Vagina (tissue), 2 donors: Measurements from ENCODE around the gene LRRC61. TPM values are rescaled to one million over a fixed set of nuclear protein-coding genes. Genes with fewer than 3 reads are reported as not detected.

Experiments
- DNase-seq, 2 donors: peaks; one replicate each; pipeline ENCODE4 v3.0.0-alpha.2; 2017; ENCODE audit errors: extremely low spot score in 2 of 2
- H3K27ac ChIP-seq: fragments of 200-600 bp; sonication (generic); one replicate; pipeline ENCODE4 v1.5.1; 2019
- H3K27me3 ChIP-seq: fragments of 200-600 bp; sonication (generic); one replicate; pipeline ENCODE4 v1.5.1; 2019
- H3K36me3 ChIP-seq, 2 donors: fragments of 200-600 bp; sonication (generic); one replicate each; pipeline ENCODE4 v1.5.1; 2017 to 2019
- H3K4me1 ChIP-seq: fragments of 200-600 bp; sonication (generic); one replicate; pipeline ENCODE4 v1.5.1; 2019
- H3K4me3 ChIP-seq, 2 donors: fragments of 200-600 bp; sonication (generic); 1 replicate in 1 of 2; 2 replicates in 1 of 2; pipeline ENCODE4 v1.5.1; 2016 to 2019
- H3K9me3 ChIP-seq: fragments of 200-600 bp; sonication (generic); one replicate; pipeline ENCODE4 v1.5.1; 2019
- CTCF ChIP-seq, 3 experiments: fragments of 450-650 bp in 2 of 3; fragments of 200-600 bp in 1 of 3; sonication (generic) in 1 of 3; IDR thresholded peaks; one replicate each; pipeline ENCODE4 v1.5.1; 2017 to 2019; ENCODE audit warnings: antibody characterized with exemption in 3 of 3, mild to moderate bottlenecking in 2 of 3, moderate library complexity in 2 of 3
- POLR2A ChIP-seq, 2 donors: fragments of 450-650 bp; IDR thresholded peaks; one replicate each; pipeline ENCODE4 v1.6.1; 2017; ENCODE audit warnings: antibody characterized with exemption in 2 of 2, mild to moderate bottlenecking in 2 of 2, moderate library complexity in 2 of 2
- POLR2AphosphoS5 ChIP-seq, 2 donors: sonication (generic); formaldehyde crosslinking; IDR thresholded peaks; one replicate each; pipeline ENCODE4 v1.9.0; 2017; ENCODE audit warnings: antibody characterized with exemption in 2 of 2, mild to moderate bottlenecking in 2 of 2, low read depth in 1 of 2; ENCODE audit not compliant: insufficient read depth in 1 of 2
- intact Hi-C: fragments of 100-400 bp; cut with DNase I; formaldehyde crosslinking; loops from one replicate; pipeline ENCODE4 v1.15.1; 2023
- total RNA-seq: library from RNA; depleted of rRNA; stranded (reverse); fragments of >200 nt; gene quantifications from one replicate; pipeline ENCODE4 v1.2.3, GENCODE V29; 2016

LRRC61 gene
- total RNA-seq, 1 donor from 2014 or later, result 14.0 TPM

GRCh38 chr7:150380463-150380862 lies 57.3 kb downstream of the LRRC61 start:
- H3K27me3 ChIP-seq, result no peaks in the 10 kb centered on the region
- H3K9me3 ChIP-seq, result no peaks in the 10 kb centered on the region
- H3K4me1 ChIP-seq, result peaks cover 37% of the 10 kb centered on the region
- no peak for DNase-seq
- TF ChIP-seq POLR2AphosphoS5 (IDR thresholded peaks at IDR 0.05; ENCODE audit: insufficient read depth in 1 of 2, low read depth in 1 of 2) (no peak), POLR2A (IDR thresholded peaks at IDR 0.05) (no peak), CTCF (IDR thresholded peaks at IDR 0.05) (no peak)
- intact Hi-C loops, result no loop called here
- no peaks in the 10 kb centered on the region for H3K36me3 ChIP-seq
- H3K27ac ChIP-seq, result no peak overlapping the region
- H3K4me3 ChIP-seq, result peak overlapping the region in 1 of 2 donors; percentile 77

- Histone ChIP-seq H3K27me3 (no peaks in the 10 kb centered on the region), H3K9me3 (no peaks in the 10 kb centered on the region), H3K36me3 (no peaks in the 10 kb centered on the region), H3K4me1 (peaks cover 37% of the 10 kb centered on the region), H3K27ac (no peak overlapping the region), H3K4me3 (no peak overlapping the region)
- intact Hi-C loops, result no loop called here
- TF ChIP-seq POLR2A (IDR thresholded peaks at IDR 0.05), result no peak
- TF ChIP-seq POLR2AphosphoS5 (IDR thresholded peaks at IDR 0.05; ENCODE audit: insufficient read depth in 1 of 2, low read depth in 1 of 2), result no peak
- TF ChIP-seq CTCF (IDR thresholded peaks at IDR 0.05), result no peak
- DNase-seq, result no peak
Observed at GRCh38 chr7:150381096-150381495, 57.9 kb downstream of the LRRC61 start.

- Histone ChIP-seq H3K4me3 (no peak overlapping the region), H3K27ac (no peak overlapping the region)
- intact Hi-C loops, result no loop called here
Observed at GRCh38 chr7:150381785-150382122, 58.6 kb downstream of the LRRC61 start.

GRCh38 chr7:150382123-150382843 lies 59.1 kb downstream of the LRRC61 start:
- H3K9me3 ChIP-seq, result no peaks in the 10 kb centered on the region
- H3K4me3 ChIP-seq, result no peak overlapping the region
- intact Hi-C loops, result no loop called here
- no peaks in the 10 kb centered on the region for H3K27me3 ChIP-seq
- peaks cover 37% of the 10 kb centered on the region for H3K4me1 ChIP-seq
- H3K36me3 ChIP-seq, result no peaks in the 10 kb centered on the region
- DNase-seq, result no peak
- H3K27ac ChIP-seq, result no peak overlapping the region
- no peak for TF ChIP-seq POLR2A (IDR thresholded peaks at IDR 0.05)
- no peak for TF ChIP-seq CTCF (IDR thresholded peaks at IDR 0.05)
- no peak for TF ChIP-seq POLR2AphosphoS5 (IDR thresholded peaks at IDR 0.05; ENCODE audit: insufficient read depth in 1 of 2, low read depth in 1 of 2)

More at GRCh38 chr7:150381785-150382122, 58.6 kb downstream of the LRRC61 start:
- TF ChIP-seq POLR2A (IDR thresholded peaks at IDR 0.05) (no peak), CTCF (IDR thresholded peaks at IDR 0.05) (no peak)
- peaks cover 37% of the 10 kb centered on the region for H3K4me1 ChIP-seq
- no peaks in the 10 kb centered on the region for H3K27me3 ChIP-seq
- DNase-seq, result no peak
- no peaks in the 10 kb centered on the region for H3K9me3 ChIP-seq
- H3K36me3 ChIP-seq, result no peaks in the 10 kb centered on the region

- H3K4me1 ChIP-seq, result peaks cover 37% of the 10 kb centered on the region
- intact Hi-C loops, result no loop called here
Observed at GRCh38 chr7:150382844-150383225, 59.7 kb downstream of the LRRC61 start.

More at GRCh38 chr7:150382844-150383225, 59.7 kb downstream of the LRRC61 start:
- Histone ChIP-seq H3K27me3 (no peaks in the 10 kb centered on the region), H3K9me3 (no peaks in the 10 kb centered on the region), H3K36me3 (no peaks in the 10 kb centered on the region), H3K4me3 (no peak overlapping the region), H3K27ac (no peak overlapping the region)
- no peak for TF ChIP-seq CTCF (IDR thresholded peaks at IDR 0.05)
- no peak for TF ChIP-seq POLR2A (IDR thresholded peaks at IDR 0.05)
- no peak for TF ChIP-seq POLR2AphosphoS5 (IDR thresholded peaks at IDR 0.05; ENCODE audit: insufficient read depth in 1 of 2, low read depth in 1 of 2)
- no peak for DNase-seq
